KMS-11 (cell line): Measurements from ENCODE around the gene NAE1.

Experiments used
- H2AFZ ChIP-seq: fragments of 200-600 bp; sonication (generic); 2 replicates; pipeline ENCODE4 v1.6.1; 2016; ENCODE audit warnings: antibody characterized with exemption, mixed run types, low read depth
- H3K27ac ChIP-seq: fragments of 200-600 bp; sonication (generic); 2 replicates; pipeline ENCODE4 v1.6.1; 2016; ENCODE audit warnings: mild to moderate bottlenecking, mixed run types
- H3K27me3 ChIP-seq: fragments of 200-600 bp; sonication (generic); 2 replicates; pipeline ENCODE4 v1.6.1; 2017; ENCODE audit warnings: mild to moderate bottlenecking, low read depth, mixed run types, moderate library complexity; ENCODE audit not compliant: insufficient read depth
- H3K36me3 ChIP-seq: fragments of 200-600 bp; sonication (generic); 2 replicates; pipeline ENCODE4 v1.6.1; 2017; ENCODE audit warnings: mild to moderate bottlenecking, mixed run types; ENCODE audit not compliant: insufficient read depth
- H3K4me1 ChIP-seq: fragments of 200-600 bp; sonication (generic); 2 replicates; pipeline ENCODE4 v1.6.1; 2016; ENCODE audit warnings: mild to moderate bottlenecking, low read depth, mixed run types; ENCODE audit not compliant: poor library complexity, severe bottlenecking
- H3K4me2 ChIP-seq: fragments of 200-600 bp; sonication (generic); 2 replicates; pipeline ENCODE4 v1.7.0; 2016; ENCODE audit warnings: mild to moderate bottlenecking, mixed run types
- H3K4me3 ChIP-seq: fragments of 200-600 bp; sonication (generic); IDR thresholded peaks from 2 replicates; pipeline ENCODE4 v1.6.1; 2017; ENCODE audit warnings: low read depth, low read length, mixed read lengths; ENCODE audit not compliant: insufficient read depth
- H3K79me2 ChIP-seq: fragments of 200-600 bp; sonication (generic); 2 replicates; pipeline ENCODE4 v1.6.1; 2016; ENCODE audit warnings: low read depth, mixed run types; ENCODE audit not compliant: insufficient read depth
- H3K9ac ChIP-seq: fragments of 200-600 bp; sonication (generic); 2 replicates; pipeline ENCODE4 v1.6.1; 2016; ENCODE audit warnings: mild to moderate bottlenecking, mixed run types
- H4K20me1 ChIP-seq: fragments of 200-600 bp; sonication (generic); 2 replicates; pipeline ENCODE4 v1.6.1; 2016; ENCODE audit warnings: mild to moderate bottlenecking, mixed run types; ENCODE audit not compliant: insufficient read depth
- CTCF ChIP-seq: fragments of 200-600 bp; sonication (generic); conservative IDR thresholded peaks from 2 replicates; pipeline ENCODE4 v1.6.1; 2017; ENCODE audit warnings: low read depth, mild to moderate bottlenecking, antibody characterized with exemption, low read length, moderate library complexity, mixed read lengths

The NAE1 gene

GRCh38 chr16:66851166-66851964, 20.6 kb upstream of the NAE1 start:
- Histone ChIP-seq H3K4me2 (no peak overlapping the region), H3K4me1 (no peaks in the 10 kb centered on the region), H2AFZ (no peak overlapping the region), H3K79me2 (no peaks in the 10 kb centered on the region), H3K4me3 (no peak overlapping the region), H3K36me3 (no peaks in the 10 kb centered on the region), H3K27me3 (no peaks in the 10 kb centered on the region), H4K20me1 (no peaks in the 10 kb centered on the region), H3K27ac (no peak overlapping the region), H3K9ac (no peak overlapping the region)
- TF ChIP-seq CTCF, result no peak

- no peaks in the 10 kb centered on the region for H3K27me3 ChIP-seq
Measured at GRCh38 chr16:66850115-66850815, 19.5 kb upstream of the NAE1 start.

GRCh38 chr16:66849549-66849948, 18.8 kb upstream of the NAE1 start:
- TF ChIP-seq CTCF, result no peak
- H4K20me1 ChIP-seq, result no peaks in the 10 kb centered on the region
- H3K79me2 ChIP-seq, result no peaks in the 10 kb centered on the region
- no peak overlapping the region for H2AFZ ChIP-seq
- H3K27me3 ChIP-seq, result no peaks in the 10 kb centered on the region
- H3K36me3 ChIP-seq, result no peaks in the 10 kb centered on the region
- no peak overlapping the region for H3K4me3 ChIP-seq
- H3K9ac ChIP-seq, result no peak overlapping the region
- no peak overlapping the region for H3K27ac ChIP-seq
- H3K4me2 ChIP-seq, result no peak overlapping the region
- no peaks in the 10 kb centered on the region for H3K4me1 ChIP-seq

More at GRCh38 chr16:66850115-66850815, 19.5 kb upstream of the NAE1 start:
- Histone ChIP-seq H3K4me2 (no peak overlapping the region), H3K27ac (no peak overlapping the region), H3K4me1 (no peaks in the 10 kb centered on the region), H3K79me2 (no peaks in the 10 kb centered on the region), H3K4me3 (no peak overlapping the region), H3K36me3 (no peaks in the 10 kb centered on the region), H4K20me1 (no peaks in the 10 kb centered on the region), H2AFZ (no peak overlapping the region), H3K9ac (no peak overlapping the region)
- no peak for TF ChIP-seq CTCF

- TF ChIP-seq CTCF, result no peak
- no peaks in the 10 kb centered on the region for H3K4me1 ChIP-seq
- no peaks in the 10 kb centered on the region for H4K20me1 ChIP-seq
- H3K9ac ChIP-seq, result no peak overlapping the region
- no peak overlapping the region for H2AFZ ChIP-seq
- no peaks in the 10 kb centered on the region for H3K27me3 ChIP-seq
- H3K4me2 ChIP-seq, result no peak overlapping the region
- no peaks in the 10 kb centered on the region for H3K79me2 ChIP-seq
- H3K36me3 ChIP-seq, result no peaks in the 10 kb centered on the region
- no peak overlapping the region for H3K4me3 ChIP-seq
- H3K27ac ChIP-seq, result no peak overlapping the region
Measured at GRCh38 chr16:66849021-66849420, 18.2 kb upstream of the NAE1 start.
